ENCODE measurements around the gene PCCA. TPM values are rescaled to one million over a fixed set of nuclear protein-coding genes. Genes with fewer than 3 reads are reported as not detected.
A peak's percentile ranks its signal among the peaks of the same experiment; 100 is the strongest.

PCCA gene
- polyA plus RNA-seq, 3 donors: 49.4 to 64.3 (median 54.2) TPM

DNA sequence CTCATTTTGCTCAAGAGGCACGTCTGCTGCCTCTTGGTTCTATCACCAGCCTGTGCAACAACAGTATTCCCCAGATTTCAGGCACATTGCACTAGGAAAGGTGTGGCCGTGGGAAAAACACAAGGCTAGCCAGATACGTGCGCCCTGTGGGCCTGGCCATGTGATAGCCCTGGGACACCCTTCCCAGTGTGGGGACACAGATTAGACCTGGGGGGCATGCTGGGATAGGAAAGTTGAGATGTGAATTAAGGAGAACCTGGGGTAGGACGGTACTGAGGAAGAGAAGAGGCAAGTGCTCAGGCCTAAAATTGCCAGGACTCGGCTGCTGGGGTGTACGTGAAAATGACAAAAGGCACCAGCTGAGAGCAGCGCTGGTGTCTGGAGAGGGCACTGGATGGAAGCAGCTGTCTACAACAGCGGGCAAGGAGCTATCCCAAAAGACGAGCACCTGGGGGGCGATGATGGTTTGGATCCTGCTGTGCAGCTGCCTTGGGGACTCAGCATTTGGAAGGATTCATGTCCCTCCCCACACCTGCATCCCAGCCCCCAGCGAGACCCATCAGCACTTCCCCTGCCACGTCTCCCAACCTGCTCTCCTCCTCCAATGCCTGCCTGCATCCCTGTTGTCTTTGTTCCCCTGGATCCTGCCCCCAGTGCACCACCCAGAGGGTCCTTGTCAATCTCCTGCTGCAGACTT, 445.4 kb downstream of the PCCA start:
- no peak for DNase-seq (ENCODE audit: extremely low read depth in 1 of 11, low read depth in 9 of 11, low spot score in 4 of 11)

DNA sequence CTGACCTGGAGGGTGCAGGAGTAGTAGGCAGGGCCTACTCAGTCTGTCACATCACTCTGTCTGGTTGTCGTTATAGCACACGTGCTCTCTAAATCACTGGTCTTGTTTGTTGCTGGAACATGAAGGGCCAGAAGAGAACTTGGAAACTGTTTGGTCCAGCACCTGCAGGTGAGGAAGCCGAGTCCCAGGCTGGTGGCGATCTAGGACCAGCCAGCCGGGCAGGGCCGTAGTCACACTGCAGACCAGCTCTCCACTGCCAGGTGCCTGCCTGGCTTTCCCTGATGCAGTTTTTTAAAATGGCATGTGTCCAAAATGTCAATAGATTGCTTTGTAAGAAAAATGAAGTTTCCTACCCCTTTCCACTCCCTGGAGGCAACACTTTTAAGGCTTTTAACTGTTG, 446.0 kb downstream of the PCCA start:
- no peak for DNase-seq (ENCODE audit: extremely low read depth in 1 of 11, low read depth in 9 of 11, low spot score in 4 of 11)

DNA sequence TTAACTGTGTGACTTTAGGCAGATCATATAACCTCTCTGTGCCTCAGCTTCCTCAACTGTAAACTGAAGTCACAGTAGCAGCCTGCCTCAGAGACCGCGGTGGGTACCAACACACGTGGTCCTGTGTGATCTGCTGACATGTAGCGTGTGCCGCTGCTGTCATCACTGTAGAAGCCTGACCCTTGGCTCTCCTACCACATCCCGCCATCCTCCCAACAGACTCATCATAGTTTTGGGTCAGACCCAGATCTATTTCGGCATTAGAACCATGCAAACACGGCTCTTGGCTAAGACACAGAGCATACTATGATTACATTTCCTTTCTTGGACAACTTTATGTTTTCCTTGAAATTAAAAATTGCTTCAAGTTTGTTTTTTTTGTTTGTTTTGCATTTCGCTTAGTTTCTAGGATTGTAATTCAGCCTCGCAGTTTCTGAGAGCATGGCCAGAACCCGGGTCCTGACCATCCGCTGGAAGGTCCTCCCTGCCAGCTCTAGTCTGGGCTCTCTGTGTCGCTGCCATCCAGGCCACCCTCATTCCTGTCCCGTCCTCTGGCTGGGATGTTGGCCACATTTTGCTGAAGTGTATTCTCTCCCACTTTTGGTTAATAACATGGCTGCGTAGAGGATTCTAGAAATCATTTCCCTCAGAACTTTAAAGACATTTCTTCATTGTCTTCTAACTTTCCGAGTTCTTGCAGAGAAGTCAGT, 446.7 kb downstream of the PCCA start:
- DNase-seq (ENCODE audit: extremely low read depth in 1 of 11, low read depth in 9 of 11, low spot score in 4 of 11): no peak

DNA sequence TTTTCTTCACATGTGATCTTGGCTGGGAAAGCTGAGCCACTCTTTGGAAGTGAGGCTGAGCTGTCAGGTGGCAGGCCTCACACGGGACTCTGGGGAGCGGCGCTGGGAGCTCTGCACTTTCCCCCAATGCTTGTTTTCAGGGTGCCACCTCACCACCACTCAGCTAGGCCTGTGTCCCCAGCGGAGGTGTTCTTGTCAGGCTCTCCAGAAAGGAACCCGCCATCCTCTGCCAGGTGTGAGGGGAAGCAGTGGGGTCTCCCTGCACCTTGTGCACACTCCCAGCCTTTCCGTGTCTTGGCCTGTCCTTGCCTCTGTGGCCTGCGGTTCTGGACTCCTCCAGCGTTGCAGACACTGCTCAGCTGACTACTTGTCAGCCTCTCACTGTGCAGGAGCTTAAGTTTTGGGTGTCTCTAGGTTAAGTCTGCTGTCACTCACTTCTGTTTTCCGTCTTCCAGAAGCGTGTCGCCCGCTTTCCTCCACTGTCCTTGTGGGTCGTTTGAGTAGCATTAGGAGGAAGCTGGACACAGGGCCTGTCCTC, 447.8 kb downstream of the PCCA start:
- no peak for DNase-seq (ENCODE audit: extremely low read depth in 1 of 11, low read depth in 9 of 11, low spot score in 4 of 11)

DNA sequence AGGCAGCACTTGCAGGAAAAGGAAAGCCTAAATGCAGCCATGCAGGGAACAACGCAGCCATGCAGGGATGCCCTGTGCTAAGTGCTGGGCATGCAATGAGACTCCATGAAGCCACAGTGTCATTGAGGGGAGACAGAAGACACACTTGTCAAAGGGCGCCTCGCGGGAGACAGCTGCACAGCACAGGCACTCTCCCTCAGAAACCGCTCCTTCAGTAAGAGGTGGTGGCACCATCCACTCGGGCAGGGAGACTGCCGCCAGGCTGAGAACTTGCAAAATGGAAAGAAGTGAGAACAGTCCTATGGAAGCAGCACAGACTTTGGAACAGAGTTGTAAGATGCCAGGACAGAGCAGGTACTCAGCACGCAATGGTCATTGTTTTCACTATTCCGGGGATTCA, 448.6 kb downstream of the PCCA start:
- no peak for DNase-seq (ENCODE audit: extremely low read depth in 1 of 11, low read depth in 9 of 11, low spot score in 4 of 11)

DNA sequence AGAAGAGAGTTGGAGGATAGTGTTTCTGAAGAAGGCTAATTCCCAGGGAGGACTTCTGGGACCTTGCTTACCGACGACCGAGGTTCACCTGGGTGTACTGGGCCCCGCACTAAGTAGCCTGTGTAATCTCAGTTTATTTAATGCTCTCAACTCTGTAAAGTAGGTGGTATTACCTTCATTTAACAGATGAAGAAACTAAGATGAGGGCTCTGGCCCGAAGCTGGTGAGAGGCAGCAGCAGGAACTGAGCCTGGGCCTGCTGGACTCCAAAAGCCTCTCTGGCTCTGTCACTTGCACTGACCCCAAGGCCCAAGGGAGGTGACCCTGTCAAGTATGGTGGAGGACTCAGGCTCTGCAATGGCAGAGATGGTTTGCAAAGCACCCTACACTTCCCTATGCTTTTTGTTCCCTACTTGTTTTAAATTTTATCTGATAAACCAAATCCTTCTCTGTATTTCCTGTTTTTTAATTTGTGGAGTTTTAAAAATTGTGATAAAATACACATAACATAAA, 449.1 kb downstream of the PCCA start:
- DNase-seq (ENCODE audit: extremely low read depth in 1 of 11, low read depth in 9 of 11, low spot score in 4 of 11): no peak

DNA sequence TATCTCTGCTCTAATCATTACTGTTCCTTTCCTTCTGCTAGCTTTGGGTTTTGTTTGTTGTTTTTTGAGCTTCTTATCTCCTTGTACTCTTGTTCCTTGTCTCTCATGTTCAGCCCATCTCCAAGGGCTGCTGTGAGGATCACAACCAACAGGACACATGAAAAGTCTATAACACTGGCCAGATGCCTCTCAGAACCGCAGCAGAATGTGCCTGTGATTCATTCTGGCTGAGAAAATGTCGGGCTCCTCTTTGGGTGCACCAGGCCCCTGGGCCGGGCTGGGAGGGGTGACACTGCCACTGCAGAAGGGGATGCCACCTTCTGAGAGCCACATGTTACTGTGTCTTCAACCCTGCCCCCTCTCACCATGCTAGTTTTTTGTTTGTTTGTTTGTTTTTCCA, 451.7 kb downstream of the PCCA start:
- no peak for DNase-seq (ENCODE audit: extremely low read depth in 1 of 11, low read depth in 9 of 11, low spot score in 4 of 11)

DNA sequence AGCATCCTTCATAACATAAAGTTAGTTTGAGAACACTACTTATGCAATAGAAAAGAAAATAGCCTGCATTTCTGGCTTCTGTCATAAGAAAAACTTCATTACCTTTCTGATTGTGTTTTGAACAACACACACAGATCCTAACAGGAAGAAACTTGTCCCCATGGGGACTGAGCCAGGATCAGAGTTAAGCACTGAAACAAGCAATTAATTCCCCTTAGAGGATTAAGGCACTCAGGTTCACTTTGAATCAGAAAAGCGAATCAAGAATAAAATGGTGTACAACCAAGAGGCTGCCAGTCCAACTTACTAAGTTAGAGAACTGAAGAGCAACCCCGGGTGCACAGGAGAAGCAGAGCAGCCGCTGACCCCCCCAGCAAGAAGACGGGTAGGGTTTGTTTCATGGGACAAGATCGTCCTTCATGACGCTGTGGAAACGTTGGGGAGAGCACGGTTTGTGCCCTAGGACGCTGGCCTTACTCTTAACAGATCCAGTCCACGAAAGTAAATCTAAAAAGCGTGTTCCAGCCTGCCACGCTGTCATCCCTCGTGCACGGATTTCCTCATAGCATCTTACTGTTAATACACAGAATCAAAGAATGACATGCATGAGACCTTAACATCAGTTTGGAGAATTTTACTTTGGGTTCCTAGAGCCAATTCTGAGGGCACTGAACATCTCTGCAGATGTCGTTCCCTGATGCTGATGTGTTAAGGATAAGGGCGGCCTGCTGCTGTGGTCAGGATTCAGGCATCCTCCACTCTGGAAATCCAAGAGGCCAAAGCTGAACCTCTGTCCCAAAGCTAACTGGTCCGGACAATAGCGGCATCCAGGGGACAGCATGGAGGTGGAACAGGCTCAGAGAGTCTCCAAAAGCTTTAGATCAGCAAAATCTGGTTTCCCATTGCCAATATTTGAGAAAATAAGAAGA, 453.3 kb downstream of the PCCA start:
- no peak for DNase-seq (ENCODE audit: extremely low read depth in 1 of 11, low read depth in 9 of 11, low spot score in 4 of 11)

DNA sequence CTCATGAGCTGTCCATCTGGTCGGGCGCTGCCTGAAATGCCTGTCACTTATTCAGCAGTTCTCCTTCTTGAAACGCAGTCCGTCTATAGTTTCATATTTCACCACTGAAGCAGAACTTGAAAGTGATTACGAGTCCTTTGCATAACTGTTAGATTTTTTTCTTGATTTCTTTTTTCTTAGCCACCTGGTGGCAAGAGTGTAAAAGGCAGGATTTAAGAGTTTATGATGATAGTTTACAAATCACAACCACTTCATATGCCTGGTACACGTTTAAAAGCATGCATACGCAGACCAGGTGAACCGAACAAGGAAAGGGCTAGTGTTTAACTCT, 453.9 kb downstream of the PCCA start:
- no peak for DNase-seq (ENCODE audit: extremely low read depth in 1 of 11, low read depth in 9 of 11, low spot score in 4 of 11)

DNA sequence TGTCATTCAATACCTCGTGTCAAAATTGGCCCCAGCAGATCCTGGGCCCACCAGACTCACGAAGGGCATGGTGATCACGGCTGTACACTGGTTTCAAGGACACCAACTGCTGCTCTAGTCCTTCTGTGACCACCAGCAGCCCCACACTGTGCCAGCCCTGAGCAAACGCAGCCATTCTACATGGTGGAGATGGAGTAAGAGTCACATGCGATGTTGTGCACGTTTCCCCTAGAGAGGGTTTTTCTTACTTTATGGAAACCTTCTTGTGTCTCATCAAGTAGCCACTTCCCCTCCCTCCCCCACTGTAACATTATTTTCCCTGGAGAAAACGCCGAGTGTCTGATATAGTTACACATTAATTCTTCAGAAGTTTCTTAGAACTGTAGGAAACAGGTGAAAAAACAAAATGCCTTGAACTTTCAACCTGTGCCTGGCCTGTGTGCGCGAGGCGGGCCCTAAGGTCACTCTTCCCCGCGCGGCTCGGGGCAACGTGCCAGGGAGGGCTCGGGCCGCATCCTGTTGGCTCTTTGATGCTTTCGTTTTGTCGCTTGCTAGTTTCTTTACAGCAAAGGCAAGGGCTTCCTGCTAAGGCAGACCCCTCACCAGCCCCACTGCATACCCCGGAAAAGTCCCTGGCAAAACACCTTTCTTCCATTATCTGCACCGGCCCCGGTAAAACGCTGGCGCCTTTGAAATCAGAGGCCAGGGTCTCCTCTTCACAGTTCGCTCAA, 455.1 kb downstream of the PCCA start:
- peak in 3 of 11 donors; percentile 18 to 33 (median 19) for DNase-seq (ENCODE audit: extremely low read depth in 1 of 11, low read depth in 9 of 11, low spot score in 4 of 11)

DNA sequence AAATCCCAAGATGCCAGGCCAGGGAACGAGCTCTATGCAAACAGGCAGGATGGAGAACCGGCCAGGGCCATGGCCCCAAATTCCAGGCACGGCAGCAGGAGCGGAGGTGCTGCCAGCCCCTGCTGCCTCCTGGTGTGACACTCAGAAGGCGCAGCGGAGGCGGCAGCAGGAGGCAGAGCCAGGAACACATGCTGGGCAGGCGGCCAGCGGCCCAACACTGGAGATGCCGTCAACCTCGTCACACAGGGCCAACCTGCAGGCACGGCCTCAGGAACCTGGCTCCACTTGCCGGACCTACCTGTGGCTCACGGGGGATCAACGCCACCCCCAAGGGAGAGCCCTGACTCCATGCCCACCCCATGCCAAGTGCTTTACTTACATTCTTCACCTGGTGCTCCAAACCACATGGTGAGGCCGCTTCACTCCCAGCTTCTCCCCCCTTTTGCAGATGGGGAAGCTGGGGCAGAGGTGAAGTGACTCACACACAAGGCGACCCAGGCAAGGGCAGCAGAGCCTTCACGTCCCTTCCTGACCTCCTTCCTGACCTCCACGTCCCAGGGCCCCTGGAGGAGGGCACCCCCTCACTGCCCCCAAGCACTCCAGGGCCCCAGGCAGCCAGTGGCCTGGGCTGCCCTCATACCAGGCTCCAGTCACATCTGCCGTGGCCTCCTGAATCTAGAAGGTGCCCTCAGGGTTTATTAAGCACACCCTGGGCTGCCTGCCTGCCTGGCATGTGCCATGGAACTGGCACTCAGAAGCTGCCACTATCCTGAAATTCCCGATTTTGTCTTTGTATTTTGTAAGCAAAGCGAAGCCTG, 456.2 kb downstream of the PCCA start:
- DNase-seq (ENCODE audit: extremely low read depth in 1 of 11, low read depth in 9 of 11, low spot score in 4 of 11): no peak

DNA sequence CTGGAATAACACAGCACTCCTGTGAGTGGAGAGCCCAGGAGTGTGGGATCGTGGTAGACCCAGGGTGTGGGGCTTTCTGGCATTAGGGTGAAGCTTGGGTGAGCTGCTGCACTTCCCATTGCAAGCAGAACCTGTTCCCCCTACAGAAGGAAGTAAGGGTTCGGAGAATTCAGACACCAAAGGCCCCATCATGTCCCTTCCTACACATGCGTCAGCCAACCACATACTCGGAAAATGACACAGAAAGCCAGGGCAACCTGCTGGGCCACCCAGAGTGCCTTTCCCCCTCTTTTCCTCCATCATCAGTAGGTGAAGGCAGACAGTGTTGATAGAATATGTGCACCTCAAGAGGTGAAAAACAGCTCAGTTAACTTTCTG, 456.8 kb downstream of the PCCA start:
- no peak for DNase-seq (ENCODE audit: extremely low read depth in 1 of 11, low read depth in 9 of 11, low spot score in 4 of 11)

DNA sequence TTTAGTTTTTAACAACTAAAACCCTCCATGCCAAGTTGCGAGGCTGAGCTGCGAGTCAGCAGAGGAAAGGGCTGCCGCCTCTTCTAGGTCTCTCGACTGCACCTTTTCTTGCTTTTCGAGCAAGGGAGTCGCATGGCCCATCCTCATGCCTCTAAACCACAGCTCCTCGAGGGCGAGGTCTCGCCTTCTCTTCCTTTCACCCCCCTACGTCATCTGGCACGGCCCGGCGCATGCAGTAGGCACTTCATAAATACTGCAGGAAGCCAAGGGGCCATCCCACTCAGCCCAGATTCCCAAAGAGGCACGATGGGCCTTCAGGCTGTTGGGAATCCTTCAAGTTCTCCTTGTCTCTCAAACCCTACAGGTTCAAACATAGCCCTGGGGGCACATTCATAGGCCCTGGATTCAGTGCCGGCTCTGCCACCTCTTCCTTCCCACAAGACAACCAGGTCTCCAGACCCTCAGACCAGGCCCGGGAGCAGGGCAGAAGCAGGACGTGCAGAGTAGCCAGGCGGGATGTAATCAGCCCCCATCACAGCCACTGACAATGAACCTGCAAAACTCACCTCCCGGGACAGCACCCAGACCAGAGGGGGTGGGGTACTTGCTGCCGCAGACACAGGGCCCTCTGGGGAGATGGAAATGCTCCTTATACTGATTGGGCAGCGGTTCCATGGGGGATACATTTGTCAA, 458.0 kb downstream of the PCCA start:
- no peak for DNase-seq (ENCODE audit: extremely low read depth in 1 of 11, low read depth in 9 of 11, low spot score in 4 of 11)

DNA sequence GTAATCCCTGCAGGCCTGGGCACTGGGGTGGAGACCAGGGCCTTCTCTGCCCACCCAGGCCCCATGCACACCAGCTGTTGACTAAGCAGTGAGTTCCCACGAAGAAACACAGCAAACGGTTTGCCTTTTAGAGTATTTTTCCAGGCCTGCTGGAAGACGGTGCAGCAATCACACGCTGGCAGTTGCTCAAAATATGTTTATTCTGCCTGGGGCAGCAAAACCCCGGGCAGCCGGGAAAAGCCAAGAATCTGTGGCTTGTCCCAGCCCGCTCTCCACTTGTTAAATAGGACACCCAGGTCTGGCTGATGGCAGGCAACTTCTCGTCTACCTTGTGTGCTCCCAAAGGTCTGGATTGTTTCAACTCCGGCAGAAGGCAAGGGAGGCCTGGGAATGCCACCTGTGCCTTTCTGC, 458.9 kb downstream of the PCCA start:
- no peak for DNase-seq (ENCODE audit: extremely low read depth in 1 of 11, low read depth in 9 of 11, low spot score in 4 of 11)

DNA sequence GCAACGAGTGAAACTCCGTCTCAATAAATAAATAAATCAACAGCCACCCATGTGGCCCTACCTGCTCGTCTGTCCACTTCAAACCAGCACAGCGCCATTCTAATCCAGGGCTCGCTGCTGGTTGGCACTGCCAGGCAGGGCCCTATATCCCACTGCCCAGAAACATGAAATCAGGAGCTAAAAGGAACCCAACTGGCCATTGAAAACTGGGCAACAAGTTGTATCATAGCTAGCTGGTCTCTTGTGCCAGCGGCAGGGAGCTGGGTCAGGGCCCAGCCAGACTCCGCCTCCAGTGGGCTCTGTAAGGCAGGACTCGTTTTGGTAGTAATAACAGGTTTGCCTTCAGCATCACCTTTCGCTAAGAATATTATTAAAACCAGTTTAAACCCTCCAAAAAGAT, 460.4 kb downstream of the PCCA start:
- DNase-seq (ENCODE audit: extremely low read depth in 1 of 11, low read depth in 9 of 11, low spot score in 4 of 11): no peak

DNA sequence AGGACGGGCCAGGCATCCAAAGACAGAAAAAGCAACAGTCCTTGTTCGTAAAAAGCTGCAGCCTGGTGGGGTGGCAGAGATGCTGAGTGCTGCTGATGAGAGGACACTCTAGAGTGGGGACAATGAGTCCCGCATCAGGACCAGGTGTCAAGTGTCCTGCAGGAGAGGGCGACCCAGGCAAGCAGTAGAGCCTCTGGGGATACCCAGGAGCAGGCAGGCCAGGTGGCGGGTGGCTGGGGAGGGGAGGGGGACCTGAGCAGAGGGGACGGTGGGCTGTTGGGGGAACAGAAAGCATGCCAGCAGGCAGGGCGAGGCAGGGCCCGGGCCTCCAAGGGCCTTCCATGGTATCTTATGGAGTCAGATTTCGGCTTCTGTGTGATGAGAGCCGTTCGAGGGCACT, 463.9 kb downstream of the PCCA start:
- no peak for DNase-seq (ENCODE audit: extremely low read depth in 1 of 11, low read depth in 9 of 11, low spot score in 4 of 11)

DNA sequence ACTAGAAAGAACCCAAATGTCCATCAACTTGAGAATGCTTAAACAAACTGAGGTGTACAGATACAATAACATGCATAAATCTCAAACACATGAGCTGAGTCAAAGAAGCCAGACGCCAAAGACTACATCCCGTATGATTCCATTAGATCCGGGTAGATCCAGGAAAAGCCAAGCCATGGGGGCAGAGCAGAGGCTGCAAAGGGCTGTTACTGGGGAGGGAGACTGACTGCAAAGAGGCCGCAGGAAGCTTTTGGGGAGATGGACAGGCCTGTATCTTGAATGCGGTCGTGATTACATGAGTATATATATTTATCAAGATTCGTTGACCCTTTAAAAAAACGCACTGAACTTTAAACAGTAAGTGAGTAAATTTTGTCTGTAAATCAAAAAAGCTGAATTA, 471.0 kb downstream of the PCCA start:
- DNase-seq (ENCODE audit: extremely low read depth in 1 of 11, low read depth in 9 of 11, low spot score in 4 of 11): no peak
